Fibroblast of villous mesenchyme (primary cell): ENCODE results near the gene GRIK3. TPM values are rescaled to one million over a fixed set of nuclear protein-coding genes. Genes with fewer than 3 reads are reported as not detected.

Experiments used
- DNase-seq: peaks from one replicate; pipeline ENCODE4 v3.0.0-alpha.2; 2010; ENCODE audit warnings: low read depth
- H3K4me3 ChIP-seq: 2 replicates; pipeline ENCODE4 v1.5.1; 2011; ENCODE audit warnings: low read depth, mild to moderate bottlenecking, low read length
- total RNA-seq: library from RNA; depleted of rRNA; stranded (reverse); fragments of >200 nt; gene quantifications from 2 replicates; pipeline ENCODE4 v1.2.3, GENCODE V29; 2012
- TF ChIP-seq, protein P1 (sequence below): IDR thresholded peaks from 2 replicates; pipeline ENCODE4 v1.5.1; 2012; ENCODE audit warnings: low read depth, mild to moderate bottlenecking, low read length; ENCODE audit not compliant: insufficient read depth

GRIK3 gene
- total RNA-seq, 1 donor: not detected

DNA sequence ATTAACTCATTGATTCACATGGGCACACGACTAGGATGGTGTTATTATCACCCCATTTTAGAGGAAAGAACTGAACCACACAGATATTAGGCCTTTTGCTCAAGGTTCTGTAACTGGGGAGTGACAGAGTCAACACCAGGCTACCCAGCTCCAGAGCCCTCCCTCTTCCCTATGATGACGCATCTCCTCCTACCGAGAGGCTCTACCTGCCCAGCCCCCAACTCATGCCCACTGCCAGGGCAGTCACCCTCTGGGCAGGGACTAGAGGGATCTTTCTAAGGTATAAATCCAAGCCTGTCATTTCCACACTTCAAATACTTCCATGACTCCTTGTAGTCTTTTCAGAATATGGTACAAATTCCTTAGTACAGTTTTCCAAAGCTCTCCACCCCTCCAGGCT is 171.3 kb downstream of the GRIK3 start:
- DNase-seq: no peak
- TF ChIP-seq, protein P1, sequence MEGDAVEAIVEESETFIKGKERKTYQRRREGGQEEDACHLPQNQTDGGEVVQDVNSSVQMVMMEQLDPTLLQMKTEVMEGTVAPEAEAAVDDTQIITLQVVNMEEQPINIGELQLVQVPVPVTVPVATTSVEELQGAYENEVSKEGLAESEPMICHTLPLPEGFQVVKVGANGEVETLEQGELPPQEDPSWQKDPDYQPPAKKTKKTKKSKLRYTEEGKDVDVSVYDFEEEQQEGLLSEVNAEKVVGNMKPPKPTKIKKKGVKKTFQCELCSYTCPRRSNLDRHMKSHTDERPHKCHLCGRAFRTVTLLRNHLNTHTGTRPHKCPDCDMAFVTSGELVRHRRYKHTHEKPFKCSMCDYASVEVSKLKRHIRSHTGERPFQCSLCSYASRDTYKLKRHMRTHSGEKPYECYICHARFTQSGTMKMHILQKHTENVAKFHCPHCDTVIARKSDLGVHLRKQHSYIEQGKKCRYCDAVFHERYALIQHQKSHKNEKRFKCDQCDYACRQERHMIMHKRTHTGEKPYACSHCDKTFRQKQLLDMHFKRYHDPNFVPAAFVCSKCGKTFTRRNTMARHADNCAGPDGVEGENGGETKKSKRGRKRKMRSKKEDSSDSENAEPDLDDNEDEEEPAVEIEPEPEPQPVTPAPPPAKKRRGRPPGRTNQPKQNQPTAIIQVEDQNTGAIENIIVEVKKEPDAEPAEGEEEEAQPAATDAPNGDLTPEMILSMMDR: no peak
- H3K4me3 ChIP-seq: no peak overlapping the region

DNA sequence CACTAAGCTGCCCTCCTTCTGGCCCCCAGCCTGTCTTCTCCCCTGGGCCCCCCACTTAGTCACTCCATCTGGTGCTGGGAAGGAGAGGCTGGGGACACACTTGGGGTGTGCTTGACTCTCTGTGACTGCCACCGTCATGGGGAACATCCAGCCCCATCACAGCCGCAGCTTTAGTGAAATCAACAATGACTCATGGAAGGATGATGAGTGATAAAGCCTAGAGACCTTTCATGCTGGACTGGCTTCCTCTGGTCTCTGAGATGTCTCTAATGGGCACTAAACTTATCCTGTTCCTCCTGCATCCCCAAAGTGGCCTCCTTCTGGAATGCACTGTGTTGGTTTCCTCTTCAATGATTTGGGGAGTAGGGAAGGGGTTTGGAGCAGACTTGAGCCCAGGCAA is 172.9 kb downstream of the GRIK3 start:
- DNase-seq: no peak
- H3K4me3 ChIP-seq: no peak overlapping the region
- TF ChIP-seq, protein P1: no peak

DNA sequence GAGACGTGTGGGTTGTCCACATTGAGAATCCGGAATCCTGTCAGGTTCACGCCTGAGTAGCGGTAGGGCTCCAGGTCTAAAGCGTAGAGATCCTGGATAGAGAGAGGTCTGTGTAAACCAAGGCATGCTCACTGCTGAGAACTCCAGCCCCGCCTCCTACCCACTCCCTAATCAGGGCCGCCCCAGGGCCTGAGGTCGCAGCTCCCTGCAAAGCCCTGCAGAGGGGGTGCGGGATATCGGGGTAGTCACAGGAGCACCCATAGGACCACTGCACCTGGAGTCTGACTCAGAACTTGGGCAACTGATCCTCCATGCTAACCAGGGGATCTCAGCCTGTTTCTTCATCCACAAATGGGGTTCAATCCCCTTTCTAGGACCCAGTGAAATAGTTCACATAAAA is 174.4 kb downstream of the GRIK3 start:
- TF ChIP-seq, protein P1: no peak
- DNase-seq: no peak
- H3K4me3 ChIP-seq: no peak overlapping the region

DNA sequence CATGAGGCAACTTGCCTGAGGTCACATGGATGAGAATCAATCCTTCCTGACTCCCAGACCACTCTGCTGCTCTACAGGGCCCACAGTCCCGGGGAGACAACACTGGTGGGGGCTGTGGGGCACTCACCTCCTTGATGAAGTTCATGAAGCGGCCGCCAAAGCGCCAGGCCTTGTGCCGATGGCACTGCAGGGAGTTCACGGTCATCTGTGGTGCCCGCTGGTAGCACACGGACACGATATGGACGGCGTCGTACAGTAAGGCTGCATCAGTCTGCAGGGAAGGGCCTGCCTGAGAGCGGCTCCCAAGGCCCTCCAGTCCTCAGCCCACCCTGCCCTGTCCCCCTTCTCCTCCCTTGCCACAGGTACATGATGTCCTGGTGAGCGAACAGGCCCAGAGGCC is 175.3 kb downstream of the GRIK3 start:
- H3K4me3 ChIP-seq: no peak overlapping the region
- TF ChIP-seq, protein P1: no peak
- no peak for DNase-seq

DNA sequence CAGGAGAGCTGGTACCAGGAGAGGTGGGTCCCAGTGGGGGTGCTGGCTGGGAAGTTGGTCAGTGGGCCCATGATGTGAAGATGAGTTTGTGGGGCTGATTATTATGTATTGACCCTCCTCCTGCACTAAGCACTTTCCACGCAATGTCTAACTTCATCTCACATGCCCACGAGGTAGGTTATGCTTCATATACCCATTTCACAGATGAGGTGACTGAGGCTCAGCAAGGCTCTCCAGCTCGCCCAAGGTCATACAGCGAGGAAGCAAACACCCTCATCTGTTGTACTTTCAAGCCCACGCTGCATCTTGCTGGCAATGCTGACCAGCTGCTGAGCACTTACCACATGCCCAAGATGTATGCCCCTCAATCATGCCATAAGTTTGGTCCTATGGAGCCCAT is 175.8 kb downstream of the GRIK3 start:
- TF ChIP-seq, protein P1: no peak
- DNase-seq: no peak
- H3K4me3 ChIP-seq: no peak overlapping the region

DNA sequence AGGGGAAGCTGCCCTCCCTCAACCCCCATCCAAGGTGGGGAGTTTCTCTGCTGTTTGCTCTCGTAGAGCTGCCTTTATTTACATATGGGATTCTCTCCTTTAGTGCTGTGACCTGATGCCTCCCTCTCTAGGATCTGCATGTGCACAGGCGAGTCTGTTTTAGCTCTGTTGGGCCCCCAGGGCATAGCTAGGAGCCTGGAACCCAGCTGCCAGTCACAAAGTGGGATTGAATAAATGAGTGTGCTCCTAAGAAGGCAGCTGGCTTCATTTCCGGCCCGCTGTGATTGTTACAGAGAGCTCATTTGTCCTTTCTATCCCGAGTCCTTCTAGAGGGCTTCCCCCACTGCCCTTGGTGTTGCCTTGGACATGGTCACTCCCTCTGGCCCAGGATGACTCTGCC is 176.6 kb downstream of the GRIK3 start:
- DNase-seq: no peak
- TF ChIP-seq, protein P1: no peak
- no peak overlapping the region for H3K4me3 ChIP-seq

DNA sequence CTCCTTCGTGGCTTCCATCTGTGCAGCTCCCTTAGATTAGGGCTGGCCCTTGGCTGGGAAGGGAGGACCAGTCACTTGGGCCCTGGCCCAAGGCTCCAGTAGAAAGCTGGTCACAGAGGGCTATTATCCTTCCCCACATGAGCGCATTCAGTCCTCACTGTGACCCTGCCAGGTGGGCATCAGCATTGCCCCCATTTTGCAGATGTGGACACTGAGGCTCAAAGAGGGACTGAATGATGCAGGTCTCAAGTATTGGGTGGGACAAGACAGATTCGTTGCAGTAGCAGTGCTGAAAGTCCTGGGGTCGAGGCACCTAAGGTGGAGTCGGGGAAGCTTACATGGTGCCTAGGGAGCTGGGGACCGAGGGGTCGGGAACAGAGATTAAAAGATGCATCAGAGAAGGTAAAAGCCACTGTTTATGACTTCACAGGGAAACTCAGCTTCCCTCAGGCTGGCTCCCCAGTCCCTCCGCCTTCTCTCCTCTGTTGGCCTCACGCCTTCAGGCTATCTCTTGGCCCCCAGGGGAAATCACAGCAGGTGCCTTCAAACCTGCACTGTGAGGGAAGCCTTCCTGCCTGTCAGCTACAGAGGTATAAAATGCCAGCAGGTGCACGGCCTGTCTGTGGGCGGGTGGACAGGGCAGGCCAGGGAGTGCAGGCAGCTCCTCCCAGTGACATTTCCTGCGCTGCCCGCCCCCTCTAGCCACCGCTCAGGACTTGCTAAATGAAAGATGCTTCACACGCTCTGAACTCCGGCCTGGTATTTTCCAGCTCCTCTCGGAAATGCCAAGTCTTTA is 178.4 kb downstream of the GRIK3 start:
- no peak for DNase-seq
- TF ChIP-seq, protein P1: no peak
- no peak overlapping the region for H3K4me3 ChIP-seq
